ENCODE results near the gene ETV2. TPM values are rescaled to one million over a fixed set of nuclear protein-coding genes. Genes with fewer than 3 reads are reported as not detected.
A peak's percentile ranks its signal among the peaks of the same experiment; 100 is the strongest.

Gene ETV2
- polyA plus RNA-seq, 1 of the 3 experiments (the other 2 are of a cell fraction), result 1.6 TPM

- TF ChIP-seq GABPA (IDR thresholded peaks at IDR 0.05; ENCODE audit: low read depth) (no peak), EZH2phosphoT487 (IDR thresholded peaks at IDR 0.05; ENCODE audit: borderline replicate concordance, low read depth) (no peak)
- peaks cover under 1 to 8% of the 10 kb centered on the region in 2 experiments for H3K36me3 ChIP-seq (replicated peaks in 1 of 2; ENCODE audit: control insufficient read depth in 1 of 2, insufficient read depth in 2 of 2, low read length in 1 of 2)
- ChIA-PET CTCF (interaction anchor here (2.6 kb wide), 1 partner anchor 10 kb away, joined by 10 read pairs; no protein-coding TSS in a partner anchor), POLR2A (no interaction called here)
- H3K4me2 ChIP-seq, result no peak overlapping the region
- DNase-seq, result no peak
- H4K20me1 ChIP-seq (ENCODE audit: insufficient read depth), result no peaks in the 10 kb centered on the region
- H3K27me3 ChIP-seq (ENCODE audit: insufficient read depth), result no peaks in the 10 kb centered on the region
- H3F3A ChIP-seq (replicated peaks; ENCODE audit: insufficient read depth), result peaks cover 18% of the 10 kb centered on the region
- H3K9me2 ChIP-seq, result no peaks in the 10 kb centered on the region
- no peak overlapping the region for H3K9ac ChIP-seq
- no peaks in the 10 kb centered on the region for H3K9me3 ChIP-seq
- H3K4me3 ChIP-seq (ENCODE audit: low read depth in 2 of 2, low read length in 1 of 2), result no peak overlapping the region
- 78% methylated on average over 7 of the region's 7 CpGs for WGBS (ENCODE audit: low lambda C conversion rate)
- H3K4me1 ChIP-seq (ENCODE audit: control insufficient read depth in 1 of 2, insufficient read depth in 2 of 2, low read depth in 1 of 2, low read length in 1 of 2), result peaks cover 4 to 25% of the 10 kb centered on the region in 2 experiments; a peak in 1 of 4 replicates
- H3K79me2 ChIP-seq (ENCODE audit: insufficient read depth), result peaks cover 27% of the 10 kb centered on the region
- no peak overlapping the region for H2AFZ ChIP-seq (ENCODE audit: low read depth)
- H3K27ac ChIP-seq (ENCODE audit: low read depth in 2 of 2, low read length in 1 of 2), result no peak overlapping the region
Observed at GRCh38 chr19:35645680-35646511, 4.4 kb downstream of the ETV2 start.

- CTCF ChIA-PET, result interaction anchor here (0.6 kb wide), 2 partner anchors 16 to 92 kb away, joined by 3 read pairs; no protein-coding TSS in a partner anchor
- H3K79me2 ChIP-seq (ENCODE audit: insufficient read depth), result peaks cover 34% of the 10 kb centered on the region
- POLR2A ChIA-PET, result interaction anchor here (0.6 to 1.4 kb wide), 12 partner anchors 9 to 100 kb away, joined by 3 to 10 read pairs (median 3); no protein-coding TSS in a partner anchor
- DNase-seq, result peak; percentile 92
- peaks cover 6 to 8% of the 10 kb centered on the region in 2 experiments for H3K36me3 ChIP-seq (replicated peaks in 1 of 2; ENCODE audit: control insufficient read depth in 1 of 2, insufficient read depth in 2 of 2, low read length in 1 of 2)
- peak within 1 kb of the TSS; percentile 84 to 87 for H3K4me3 ChIP-seq (ENCODE audit: low read depth in 2 of 2, low read length in 1 of 2)
- peaks cover 18% of the 10 kb centered on the region for H3F3A ChIP-seq (replicated peaks; ENCODE audit: insufficient read depth)
- no peaks in the 10 kb centered on the region for H3K27me3 ChIP-seq (ENCODE audit: insufficient read depth)
- H3K9me2 ChIP-seq, result no peaks in the 10 kb centered on the region
- peaks cover 4 to 18% of the 10 kb centered on the region in 2 experiments; a peak in 1 of 4 replicates for H3K4me1 ChIP-seq (ENCODE audit: control insufficient read depth in 1 of 2, insufficient read depth in 2 of 2, low read depth in 1 of 2, low read length in 1 of 2)
- peak within 1 kb of the TSS; percentile 83 for H3K9ac ChIP-seq
- H3K27ac ChIP-seq (ENCODE audit: low read depth in 2 of 2, low read length in 1 of 2), result peak within 1 kb of the TSS; percentile 62 to 73
- 1% methylated on average over 40 of the region's 46 CpGs for WGBS (ENCODE audit: low lambda C conversion rate)
- peak within 1 kb of the TSS; percentile 88 for H3K4me2 ChIP-seq
- H3K9me3 ChIP-seq, result no peaks in the 10 kb centered on the region
- H4K20me1 ChIP-seq (ENCODE audit: insufficient read depth), result no peaks in the 10 kb centered on the region
- peak within 1 kb of the TSS; percentile 89 for H2AFZ ChIP-seq (ENCODE audit: low read depth)
- TF ChIP-seq CHD2 (IDR thresholded peaks at IDR 0.05; ENCODE audit: low read length, partially characterized antibody), result peak; percentile 56
- TF ChIP-seq FOXM1 (IDR thresholded peaks at IDR 0.05; ENCODE audit: low read depth), result no peak
- no peak for TF ChIP-seq CTCF (IDR thresholded peaks at IDR 0.05)
- TF ChIP-seq GABPA (IDR thresholded peaks at IDR 0.05; ENCODE audit: low read depth), result peak; percentile 90
- TF ChIP-seq TAF1 (IDR thresholded peaks at IDR 0.05; ENCODE audit: borderline replicate concordance, low read depth, low read length), result peak; percentile 67
- no peak for TF ChIP-seq SMC3 (IDR thresholded peaks at IDR 0.05; ENCODE audit: low read depth, low read length)
- TF ChIP-seq MXI1 (IDR thresholded peaks at IDR 0.05; ENCODE audit: low read depth, low read length), result peak; percentile 83
- peak; percentile 79 for TF ChIP-seq ELF1 (IDR thresholded peaks at IDR 0.05)
- TF ChIP-seq FOSL2 (IDR thresholded peaks at IDR 0.05; ENCODE audit: borderline replicate concordance, low read depth), result no peak
- TF ChIP-seq RAD21 (IDR thresholded peaks at IDR 0.05; ENCODE audit: low read length), result no peak
- TF ChIP-seq, protein P1, sequence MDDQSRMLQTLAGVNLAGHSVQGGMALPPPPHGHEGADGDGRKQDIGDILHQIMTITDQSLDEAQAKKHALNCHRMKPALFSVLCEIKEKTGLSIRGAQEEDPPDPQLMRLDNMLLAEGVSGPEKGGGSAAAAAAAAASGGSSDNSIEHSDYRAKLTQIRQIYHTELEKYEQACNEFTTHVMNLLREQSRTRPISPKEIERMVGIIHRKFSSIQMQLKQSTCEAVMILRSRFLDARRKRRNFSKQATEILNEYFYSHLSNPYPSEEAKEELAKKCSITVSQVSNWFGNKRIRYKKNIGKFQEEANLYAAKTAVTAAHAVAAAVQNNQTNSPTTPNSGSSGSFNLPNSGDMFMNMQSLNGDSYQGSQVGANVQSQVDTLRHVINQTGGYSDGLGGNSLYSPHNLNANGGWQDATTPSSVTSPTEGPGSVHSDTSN (IDR thresholded peaks at IDR 0.05), result peak; percentile 97
- no peak for TF ChIP-seq RXRA (IDR thresholded peaks at IDR 0.05; ENCODE audit: borderline replicate concordance, low read depth)
- TF ChIP-seq POLR2AphosphoS5 (IDR thresholded peaks at IDR 0.05; ENCODE audit: low read depth, low read length), result peak; percentile 97
- peak; percentile 56 for TF ChIP-seq NRF1 (IDR thresholded peaks at IDR 0.05; ENCODE audit: low read depth, low read length)
- no peak for TF ChIP-seq MEF2A (IDR thresholded peaks at IDR 0.05; ENCODE audit: borderline replicate concordance, low read depth)
- TF ChIP-seq TCF12 (IDR thresholded peaks at IDR 0.05), result no peak
- TF ChIP-seq TEAD4 (IDR thresholded peaks at IDR 0.05; ENCODE audit: borderline replicate concordance, insufficient read depth), result no peak
- TF ChIP-seq YY1 (IDR thresholded peaks at IDR 0.05; ENCODE audit: low read depth), result 0 out of 2 replicates have a peak, but pooled peaks have one; percentile 3
- no peak for TF ChIP-seq ZBTB33 (IDR thresholded peaks at IDR 0.05; ENCODE audit: borderline replicate concordance, low read depth)
- TF ChIP-seq NFIC (IDR thresholded peaks at IDR 0.05; ENCODE audit: borderline replicate concordance), result no peak
Observed at GRCh38 chr19:35648017-35648961, 6.7 kb downstream of the ETV2 start, which contains the start of gene COX6B1. Gene COX6B1 (plus strand): TSS chr19:35648323. CDS start chr19:35651244, 2,921 bp downstream.

All from SK-N-SH (cell line).